Cardiac septum (tissue), 1 donor: Measurements from ENCODE around the gene KRTAP10-10. TPM values are rescaled to one million over a fixed set of nuclear protein-coding genes. Genes with fewer than 3 reads are reported as not detected.
"Not testable (repeated sequence)": the region's sequence is repeated elsewhere in the genome, so short reads cannot be mapped to it uniquely, and the experiment has no call there.

ENCODE experiments used
- DNase-seq: peaks from one replicate; pipeline ENCODE4 v3.0.0-alpha.2; 2020; ENCODE audit warnings: low spot score
- intact Hi-C: fragments of 100-400 bp; cut with DNase I; formaldehyde crosslinking; loops from one replicate; pipeline ENCODE4 v1.14.0; 2022
- total RNA-seq: library from RNA; stranded (reverse); fragmentation: NEBNext Ultra II Directional; extraction: Animal tissue kit (Norgen Biotek cat#: 25700); gene quantifications from one replicate; pipeline ENCODE4 v1.2.1, GENCODE V29; 2021
- donor health status: DM: no; HTN: no; CAD: no.

KRTAP10-10 gene
- total RNA-seq, 1 donor from 2014 or later, result not detected

- intact Hi-C loops, result no loop called here
- DNase-seq, result no peak
Observed at GRCh38 chr21:44601596-44602462, 35.3 kb upstream of the KRTAP10-10 start.

- intact Hi-C loops, result no loop called here
- no peak for DNase-seq
Observed at GRCh38 chr21:44602463-44602850, 34.7 kb upstream of the KRTAP10-10 start.

- intact Hi-C loops, result no loop called here
Observed at GRCh38 chr21:44603109-44603875, 33.9 kb upstream of the KRTAP10-10 start.

GRCh38 chr21:44603911-44604310 lies 33.2 kb upstream of the KRTAP10-10 start:
- DNase-seq, result no peak
- intact Hi-C loops, result no loop called here

More at GRCh38 chr21:44603109-44603875, 33.9 kb upstream of the KRTAP10-10 start:
- DNase-seq, result no peak

- no peak for DNase-seq
- intact Hi-C loops, result no loop called here
Observed at GRCh38 chr21:44606495-44606894, 30.7 kb upstream of the KRTAP10-10 start.

GRCh38 chr21:44609193-44609592 lies 28.0 kb upstream of the KRTAP10-10 start:
- DNase-seq, result no peak
- intact Hi-C loops, result no loop called here

- DNase-seq, intact Hi-C loops: not testable (repeated sequence)
Observed at GRCh38 chr21:44610157-44610843, 26.9 kb upstream of the KRTAP10-10 start.

- intact Hi-C loops, result no loop called here
- DNase-seq, result no peak
Observed at GRCh38 chr21:44611551-44611950, 25.6 kb upstream of the KRTAP10-10 start.

GRCh38 chr21:44612029-44612486 lies 25.1 kb upstream of the KRTAP10-10 start, which contains the start of gene KRTAP10-8:
Gene KRTAP10-8 (plus strand): TSS chr21:44612079. CDS start chr21:44612101, 22 bp downstream.
- intact Hi-C loops, result no loop called here
- DNase-seq, result no peak

- intact Hi-C loops, result no loop called here
- no peak for DNase-seq
Observed at GRCh38 chr21:44612669-44613229, 24.4 kb upstream of the KRTAP10-10 start.

- intact Hi-C loops, result no loop called here
- no peak for DNase-seq
Observed at GRCh38 chr21:44613386-44614155, 23.6 kb upstream of the KRTAP10-10 start.

- intact Hi-C loops, result no loop called here
- DNase-seq, result peak; percentile 51
Observed at GRCh38 chr21:44614161-44614631, 23.0 kb upstream of the KRTAP10-10 start.

- intact Hi-C loops, result no loop called here
- DNase-seq, result no peak
Observed at GRCh38 chr21:44614961-44615391, 22.2 kb upstream of the KRTAP10-10 start.

- DNase-seq, result no peak
- intact Hi-C loops, result no loop called here
Observed at GRCh38 chr21:44615466-44615865, 21.7 kb upstream of the KRTAP10-10 start.

- no peak for DNase-seq
- intact Hi-C loops, result no loop called here
Observed at GRCh38 chr21:44615911-44616590, 21.1 kb upstream of the KRTAP10-10 start.

- DNase-seq, result no peak
- intact Hi-C loops, result no loop called here
Observed at GRCh38 chr21:44616591-44616926, 20.6 kb upstream of the KRTAP10-10 start.

GRCh38 chr21:44617071-44617501 lies 20.1 kb upstream of the KRTAP10-10 start:
- intact Hi-C loops, result no loop called here
- no peak for DNase-seq

GRCh38 chr21:44618504-44618903 lies 18.7 kb upstream of the KRTAP10-10 start:
- no peak for DNase-seq
- intact Hi-C loops, result no loop called here
